GM12892 (cell line): ENCODE results near the gene STH.

Experiments
- DNase-seq: peaks from one replicate; pipeline ENCODE4 v3.0.0; 2011; ENCODE audit not compliant: insufficient read length
- FAIRE-seq: peaks from 2 replicates; lab custom pipeline; 2011; peaks lifted over from hg19 to GRCh38; lab: Jason Lieb, UNC
- POLR2A ChIP-seq: IDR thresholded peaks from 2 replicates; pipeline ENCODE4 v1.6.1; 2011; ENCODE audit warnings: low read depth, low read length, control low read depth
- POLR2AphosphoS5 ChIP-seq: IDR thresholded peaks from 2 replicates; pipeline ENCODE4 v1.6.1; 2011; ENCODE audit warnings: low read depth, low read length, control low read depth
- TAF1 ChIP-seq: IDR thresholded peaks from 2 replicates; pipeline ENCODE4 v1.6.1; 2011; ENCODE audit warnings: low read depth, mild to moderate bottlenecking, control low read depth, low read length, borderline replicate concordance

Gene STH

DNA sequence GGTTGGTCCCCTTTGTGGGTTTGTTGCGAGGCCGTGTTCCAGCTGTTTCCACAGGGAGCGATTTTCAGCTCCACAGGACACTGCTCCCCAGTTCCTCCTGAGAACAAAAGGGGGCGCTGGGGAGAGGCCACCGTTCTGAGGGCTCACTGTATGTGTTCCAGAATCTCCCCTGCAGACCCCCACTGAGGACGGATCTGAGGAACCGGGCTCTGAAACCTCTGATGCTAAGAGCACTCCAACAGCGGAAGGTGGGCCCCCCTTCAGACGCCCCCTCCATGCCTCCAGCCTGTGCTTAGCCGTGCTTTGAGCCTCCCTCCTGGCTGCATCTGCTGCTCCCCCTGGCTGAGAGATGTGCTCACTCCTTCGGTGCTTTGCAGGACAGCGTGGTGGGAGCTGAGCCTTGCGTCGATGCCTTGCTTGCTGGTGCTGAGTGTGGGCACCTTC lies 27.3 kb upstream of the STH start:
- TF ChIP-seq POLR2A (no peak), POLR2AphosphoS5 (no peak), TAF1 (no peak)
- DNase-seq (no peak), FAIRE-seq (no peak)

DNA sequence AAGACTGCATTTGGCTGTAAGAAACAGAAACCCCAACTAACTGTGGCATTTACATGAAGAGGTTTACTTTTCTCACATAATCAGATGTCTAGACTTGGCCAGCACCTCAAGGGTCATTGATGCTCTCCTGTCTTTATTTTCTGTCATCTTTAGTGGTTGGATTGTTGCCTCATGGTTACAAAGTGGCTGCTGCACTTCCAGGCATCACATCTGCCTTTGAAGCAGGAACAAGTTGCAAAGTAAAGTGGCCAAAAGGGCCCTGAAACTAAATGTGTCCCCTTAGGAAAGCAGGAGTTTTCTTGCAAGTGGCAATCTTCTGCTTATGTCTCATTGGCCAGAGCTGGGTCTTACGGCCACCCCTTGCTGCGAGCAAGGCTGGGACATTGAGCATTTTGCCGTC lies 26.5 kb upstream of the STH start:
- no peak for TF ChIP-seq POLR2AphosphoS5
- no peak for TF ChIP-seq TAF1
- TF ChIP-seq POLR2A, result no peak
- FAIRE-seq, result no peak

GRCh38 chr17:45973099-45973780 lies 25.8 kb upstream of the STH start:
- FAIRE-seq, result no peak
- DNase-seq, result no peak
- TF ChIP-seq POLR2A, result no peak
- TF ChIP-seq POLR2AphosphoS5, result no peak
- TF ChIP-seq TAF1, result no peak

More for the DNA sequence above, 26.5 kb upstream of the STH start:
- DNase-seq, result no peak

DNA sequence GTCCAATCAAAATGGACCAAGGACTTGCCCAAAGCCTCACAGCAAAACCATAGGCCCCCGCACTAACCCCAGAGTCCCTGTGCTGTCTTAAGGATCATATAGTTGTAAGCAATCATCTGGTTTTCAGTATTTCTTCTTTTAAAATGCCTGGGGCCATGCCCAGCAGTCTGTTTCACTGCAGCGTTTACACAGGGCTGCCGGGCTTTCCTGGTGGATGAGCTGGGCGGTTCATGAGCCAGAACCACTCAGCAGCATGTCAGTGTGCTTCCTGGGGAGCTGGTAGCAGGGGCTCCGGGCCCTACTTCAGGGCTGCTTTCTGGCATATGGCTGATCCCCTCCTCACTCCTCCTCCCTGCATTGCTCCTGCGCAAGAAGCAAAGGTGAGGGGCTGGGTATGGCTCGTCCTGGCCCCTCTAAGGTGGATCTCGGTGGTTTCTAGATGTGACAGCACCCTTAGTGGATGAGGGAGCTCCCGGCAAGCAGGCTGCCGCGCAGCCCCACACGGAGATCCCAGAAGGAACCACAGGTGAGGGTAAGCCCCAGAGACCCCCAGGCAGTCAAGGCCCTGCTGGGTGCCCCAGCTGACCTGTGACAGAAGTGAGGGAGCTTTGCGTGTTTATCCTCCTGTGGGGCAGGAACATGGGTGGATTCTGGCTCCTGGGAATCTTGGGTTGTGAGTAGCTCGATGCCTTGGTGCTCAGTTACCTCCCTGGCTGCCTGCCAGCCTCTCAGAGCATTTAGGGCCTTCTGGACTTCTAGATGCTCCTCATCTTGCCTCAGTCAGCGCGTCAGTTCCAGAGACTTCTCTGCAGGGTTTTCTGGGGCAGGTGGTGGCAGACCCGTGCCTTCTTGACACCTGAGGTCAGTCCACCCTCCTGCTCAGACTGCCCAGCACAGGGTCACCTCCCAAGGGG lies 24.8 kb upstream of the STH start:
- no peak for FAIRE-seq

DNA sequence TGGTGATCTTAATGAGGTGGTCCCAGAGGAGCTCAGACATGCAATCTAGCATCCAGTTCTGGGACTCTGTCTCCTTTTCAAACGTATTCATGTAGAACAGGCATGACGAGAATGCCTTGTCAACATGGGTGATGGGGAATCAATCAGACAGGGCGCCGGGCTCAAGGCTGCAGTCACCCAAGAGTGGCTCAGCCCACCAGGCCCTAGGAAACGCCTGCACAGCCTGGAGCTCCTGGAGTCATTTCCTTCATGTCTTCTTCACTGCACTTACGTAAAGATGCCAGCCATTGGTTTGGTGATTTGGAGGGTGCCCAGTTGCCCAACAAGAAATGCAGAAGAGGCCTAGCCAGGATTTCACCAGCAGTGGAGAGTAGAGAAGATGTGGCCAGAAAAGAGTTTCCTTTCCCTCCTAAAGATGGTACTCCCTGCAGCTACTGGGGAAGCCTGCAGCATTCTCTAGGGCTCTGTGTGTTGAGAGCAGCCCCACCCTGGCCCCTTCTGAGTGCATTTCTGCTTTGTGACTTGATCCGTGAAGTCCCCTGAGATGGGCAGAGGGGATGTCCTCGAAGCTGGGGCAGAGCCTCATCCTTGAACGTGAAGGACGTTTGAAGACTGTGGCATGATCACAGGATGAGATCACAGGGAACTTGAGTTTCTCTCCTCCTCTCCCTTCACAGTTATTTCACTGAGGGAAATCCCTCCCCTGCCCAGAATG lies 24.0 kb upstream of the STH start:
- no peak for DNase-seq
- no peak for FAIRE-seq
- TF ChIP-seq TAF1 (no peak), POLR2A (no peak), POLR2AphosphoS5 (no peak)

More for the DNA sequence above, 24.8 kb upstream of the STH start:
- no peak for TF ChIP-seq POLR2AphosphoS5
- TF ChIP-seq POLR2A, result no peak
- no peak for TF ChIP-seq TAF1
- DNase-seq, result no peak

GRCh38 chr17:45975640-45976295 lies 23.3 kb upstream of the STH start:
- FAIRE-seq (no peak), DNase-seq (no peak)
- TF ChIP-seq POLR2A (no peak), POLR2AphosphoS5 (no peak), TAF1 (no peak)

DNA sequence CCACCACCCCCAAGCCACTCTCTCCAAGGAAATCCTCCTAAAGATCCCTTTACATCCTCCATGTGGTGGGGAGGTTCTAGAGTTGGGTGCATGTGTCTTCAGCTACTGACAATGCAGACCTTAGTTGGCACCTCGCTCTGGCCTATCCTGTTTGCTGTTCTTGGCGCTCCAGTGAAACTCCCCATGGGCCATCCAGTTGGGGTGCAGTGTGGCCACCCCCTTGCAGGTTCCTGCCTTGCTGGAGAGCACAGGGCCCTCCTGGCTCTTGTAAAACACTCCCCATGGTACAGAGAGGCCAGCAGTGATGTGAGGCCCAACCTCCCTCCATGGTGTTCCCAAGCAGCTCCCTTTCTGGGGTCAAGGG lies 22.7 kb upstream of the STH start:
- no peak for DNase-seq
- FAIRE-seq, result no peak
- TF ChIP-seq TAF1 (no peak), POLR2A (no peak), POLR2AphosphoS5 (no peak)

GRCh38 chr17:45976755-45977505 lies 22.1 kb upstream of the STH start:
- FAIRE-seq (no peak), DNase-seq (no peak)
- TF ChIP-seq POLR2AphosphoS5 (no peak), TAF1 (no peak), POLR2A (no peak)

DNA sequence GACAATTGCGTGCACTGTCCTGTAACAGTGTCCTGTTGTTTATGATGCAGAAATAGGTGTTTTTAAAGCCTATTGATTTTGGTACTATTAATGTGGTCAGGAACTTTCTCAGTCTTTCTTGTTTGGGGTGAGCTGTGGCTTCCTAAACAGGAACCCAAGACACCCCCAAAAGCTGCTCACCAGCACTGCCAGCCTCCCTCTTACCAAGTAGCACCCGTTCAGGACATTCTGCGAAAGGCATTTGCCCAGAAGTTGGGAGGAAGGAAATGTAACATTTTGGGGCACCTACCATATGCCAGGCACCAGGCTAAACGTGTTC lies 21.6 kb upstream of the STH start:
- TF ChIP-seq TAF1, result no peak
- FAIRE-seq, result no peak
- no peak for DNase-seq

- no peak for DNase-seq
- no peak for FAIRE-seq
- no peak for TF ChIP-seq TAF1
- no peak for TF ChIP-seq POLR2A
- TF ChIP-seq POLR2AphosphoS5, result no peak
These were observed 20.9 kb upstream of the STH start for GRCh38 chr17:45977976-45978626.

DNA sequence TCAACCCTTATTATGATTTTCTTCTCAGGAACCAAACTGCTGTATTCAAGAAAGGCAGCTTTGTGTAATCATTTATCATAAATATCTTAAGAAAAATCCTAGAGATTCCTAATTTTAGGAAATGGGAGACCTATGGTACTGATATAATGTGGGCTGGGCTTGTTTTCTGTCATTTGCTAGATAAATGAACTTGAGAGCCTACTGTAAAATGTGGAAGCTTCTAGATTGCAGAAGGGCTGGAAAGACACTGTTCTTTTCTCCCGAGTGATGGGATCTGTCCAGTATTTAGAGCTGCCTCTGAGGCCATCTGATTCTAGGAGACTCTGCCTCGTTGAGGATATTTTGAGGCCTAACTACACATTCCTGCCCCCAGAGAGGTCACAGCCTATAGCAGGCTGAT lies 19.9 kb upstream of the STH start:
- no peak for TF ChIP-seq POLR2A
- no peak for DNase-seq
- FAIRE-seq, result no peak

DNA sequence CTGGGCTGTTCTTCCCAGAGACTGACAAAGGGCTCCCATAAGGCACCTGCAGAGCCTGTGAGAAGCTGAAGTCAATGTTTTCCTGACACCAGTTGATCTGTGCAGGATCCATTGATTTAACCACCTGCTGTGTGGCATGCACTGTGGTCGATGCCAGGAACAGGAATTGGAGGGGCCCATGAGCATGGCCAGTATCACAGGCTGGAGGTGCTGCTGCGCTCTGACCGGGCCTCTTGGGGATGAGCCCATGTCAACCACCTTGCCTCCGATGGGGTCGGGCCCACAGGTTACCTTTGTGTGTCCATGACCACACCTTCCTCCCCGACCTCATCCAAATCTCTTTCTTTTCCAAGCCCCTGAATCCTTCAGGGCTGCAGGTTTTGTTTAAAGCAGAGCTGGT lies 18.2 kb upstream of the STH start:
- DNase-seq (no peak), FAIRE-seq (no peak)
- TF ChIP-seq TAF1, result no peak
- no peak for TF ChIP-seq POLR2A
- TF ChIP-seq POLR2AphosphoS5, result no peak
